Measurements from ENCODE around the gene EPC2. TPM values are rescaled to one million over a fixed set of nuclear protein-coding genes. Genes with fewer than 3 reads are reported as not detected.
"Not testable (repeated sequence)": the region's sequence is repeated elsewhere in the genome, so short reads cannot be mapped to it uniquely, and the experiment has no call there.

EPC2 gene
- total RNA-seq, 2 donors from 2014 or later: 19.7 to 25.4 TPM

GRCh38 chr2:148756292-148756975, 111.9 kb downstream of the EPC2 start:
- no peak for DNase-seq
- no peak for ATAC-seq
- intact Hi-C loops (cut with DNase I, micrococcal nuclease): no loop called here

GRCh38 chr2:148764815-148765214, 120.3 kb downstream of the EPC2 start:
- DNase-seq: no peak
- intact Hi-C loops (cut with DNase I, micrococcal nuclease): no loop called here
- no peak for ATAC-seq

- no peak for ATAC-seq
Measured at GRCh38 chr2:148770047-148770446, 125.5 kb downstream of the EPC2 start.

DNA sequence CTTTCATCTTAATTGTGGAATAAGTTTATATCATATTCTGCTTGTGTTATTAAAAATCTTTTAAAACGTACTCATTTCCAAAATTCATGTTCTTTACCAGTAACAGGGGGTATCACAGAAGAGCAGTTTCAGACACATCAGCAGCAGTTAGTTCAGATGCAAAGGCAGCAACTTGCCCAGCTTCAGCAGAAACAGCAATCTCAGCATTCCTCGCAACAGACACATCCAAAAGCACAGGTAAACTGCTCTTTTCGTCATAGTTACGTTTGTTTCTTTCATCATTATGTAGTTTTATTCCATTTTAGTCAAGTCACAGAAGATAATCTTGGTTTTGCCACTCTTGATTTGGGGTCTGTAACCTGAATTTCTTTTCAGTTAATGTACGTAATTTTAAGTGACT, 137.0 kb downstream of the EPC2 start:
- intact Hi-C loops (cut with DNase I, micrococcal nuclease): no loop called here
- DNase-seq (no peak), ATAC-seq (no peak)

More at GRCh38 chr2:148770047-148770446, 125.5 kb downstream of the EPC2 start:
- DNase-seq: no peak
- intact Hi-C loops (cut with DNase I, micrococcal nuclease): no loop called here

- DNase-seq: no peak
- ATAC-seq: no peak
- intact Hi-C loops (cut with DNase I, micrococcal nuclease): no loop called here
Measured at GRCh38 chr2:148789059-148789458, 144.5 kb downstream of the EPC2 start.

GRCh38 chr2:148790172-148790571, 145.6 kb downstream of the EPC2 start:
- ATAC-seq; DNase-seq; intact Hi-C loops (cut with DNase I, micrococcal nuclease): not testable (repeated sequence)

DNA sequence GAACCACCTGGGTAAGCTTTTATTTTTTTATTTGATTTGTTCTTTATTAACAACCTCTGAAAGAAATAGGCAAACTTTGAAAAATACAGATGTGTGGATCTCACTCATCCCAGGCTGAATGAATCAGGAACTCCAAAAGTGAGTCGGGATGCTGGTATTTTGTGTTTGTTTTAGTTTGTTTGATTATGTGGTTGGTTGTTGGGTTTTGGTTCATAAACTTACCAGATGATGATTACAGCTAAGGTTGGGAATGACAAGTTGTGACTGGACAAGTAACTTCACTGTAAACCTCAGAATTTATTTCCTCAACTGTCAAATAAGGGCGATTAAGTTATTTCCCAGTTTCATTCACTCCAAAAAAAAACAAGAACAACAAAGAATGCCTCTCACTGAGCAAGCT, 150.0 kb downstream of the EPC2 start:
- no peak for ATAC-seq
- no peak for DNase-seq

DNA sequence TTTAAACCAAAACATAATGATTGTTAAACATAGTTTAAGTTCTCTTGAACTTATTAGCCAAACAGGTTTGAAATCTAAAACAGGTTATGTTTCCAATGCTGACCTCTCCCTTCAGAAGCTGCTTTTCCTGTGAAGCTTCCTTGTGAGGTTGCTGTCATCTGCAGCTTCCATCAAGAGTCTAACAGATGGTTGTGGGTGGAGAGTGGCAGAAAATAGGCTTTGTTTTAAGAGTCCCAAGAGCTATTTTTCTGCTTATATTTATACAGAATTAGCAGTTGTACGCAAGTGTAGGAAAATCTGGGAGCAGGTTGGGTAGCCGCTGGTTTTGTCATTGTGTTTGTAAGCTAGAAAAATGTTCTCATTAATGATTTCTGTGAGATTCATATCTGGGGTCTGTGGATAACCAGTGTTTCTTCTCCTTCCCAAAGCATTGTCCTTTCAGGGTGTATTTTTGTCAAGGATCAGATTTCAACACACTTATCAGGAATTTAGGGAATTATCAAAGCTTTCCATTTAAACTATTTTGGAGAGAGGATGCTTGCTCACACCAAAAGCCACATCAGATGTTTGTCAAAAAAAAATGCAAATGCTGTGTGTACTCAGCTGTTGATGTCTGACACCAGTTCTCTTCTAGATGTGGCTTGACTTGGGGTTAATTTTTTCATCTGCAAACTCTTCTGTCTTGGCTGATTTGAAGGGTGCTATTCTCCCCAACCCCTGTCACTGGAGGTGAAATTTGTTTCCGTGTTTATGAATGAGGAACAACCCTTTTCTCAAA, 152.4 kb downstream of the EPC2 start:
- no peak for ATAC-seq
- intact Hi-C loops (cut with DNase I, micrococcal nuclease): no loop called here

More for the DNA sequence above, 150.0 kb downstream of the EPC2 start:
- intact Hi-C loops (cut with DNase I, micrococcal nuclease): no loop called here

GRCh38 chr2:148802448-148803220, 158.1 kb downstream of the EPC2 start:
- ATAC-seq: no peak
- DNase-seq: no peak
- intact Hi-C loops (cut with DNase I, micrococcal nuclease): no loop called here

More for the DNA sequence above, 152.4 kb downstream of the EPC2 start:
- DNase-seq: no peak

- intact Hi-C loops (cut with DNase I, micrococcal nuclease): no loop called here
- DNase-seq: no peak
Measured at GRCh38 chr2:148810081-148810480, 165.5 kb downstream of the EPC2 start.

DNA sequence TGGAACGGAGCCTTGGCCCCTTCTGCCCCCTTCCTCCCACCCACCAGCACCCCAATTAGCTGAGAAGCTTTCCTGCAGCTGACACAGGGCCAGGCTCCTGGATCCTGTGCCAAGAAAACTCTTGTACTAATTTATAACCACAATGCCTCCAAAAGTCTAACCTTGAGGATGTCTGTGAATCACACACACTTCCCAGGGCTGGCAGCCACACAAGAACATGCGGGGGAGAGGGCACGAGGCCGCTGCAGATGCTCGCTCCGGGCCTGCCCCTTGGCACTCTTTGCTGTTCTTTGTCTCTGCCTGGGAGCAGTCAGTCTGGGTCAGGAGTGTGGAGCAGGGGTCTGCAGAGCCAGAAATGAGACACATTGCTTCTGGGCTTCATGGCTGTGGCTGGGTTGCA, 167.8 kb downstream of the EPC2 start:
- ATAC-seq (peak; percentile 40), DNase-seq (peak; percentile 26 to 55)
- intact Hi-C loops (cut with DNase I, micrococcal nuclease): no loop called here

More at GRCh38 chr2:148810081-148810480, 165.5 kb downstream of the EPC2 start:
- ATAC-seq: no peak

- intact Hi-C loops (cut with DNase I, micrococcal nuclease): no loop called here
- DNase-seq (peak in 1 of 2 donors; percentile 12), ATAC-seq (no peak)
Measured at GRCh38 chr2:148813603-148814065, 169.1 kb downstream of the EPC2 start.

DNA sequence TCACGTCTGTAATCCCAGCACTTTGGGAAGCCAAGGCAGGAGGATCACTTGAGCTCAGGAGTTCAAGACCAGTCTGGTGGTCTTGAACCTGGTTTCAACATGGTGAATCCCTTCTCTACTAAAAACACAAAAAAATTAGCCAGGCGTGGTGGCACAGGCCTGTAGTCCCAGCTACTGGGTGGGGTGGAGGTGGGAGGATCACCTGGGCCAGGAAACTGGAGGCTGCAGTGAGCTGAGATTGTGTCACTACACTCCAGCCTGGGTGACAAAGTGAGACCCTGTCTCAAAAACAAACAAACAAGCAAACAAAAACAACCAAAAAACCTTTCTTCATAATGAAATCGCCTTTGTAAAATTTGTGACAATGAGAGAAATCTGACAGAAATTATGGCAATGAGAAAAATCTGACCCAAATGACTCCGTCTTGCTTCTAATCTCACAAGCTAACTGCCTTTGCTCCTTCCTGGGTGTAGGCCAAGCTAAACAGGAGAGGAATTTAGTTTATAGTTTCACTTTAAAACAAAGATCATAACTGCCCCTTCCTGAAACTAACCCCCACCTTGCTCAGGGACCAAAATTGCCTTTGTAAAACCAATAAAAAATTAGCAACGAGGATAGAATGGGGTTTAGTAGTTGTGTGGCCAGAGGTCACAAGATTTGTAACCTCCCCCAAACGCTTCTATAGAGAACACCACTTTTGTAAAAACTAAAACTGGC, 169.8 kb downstream of the EPC2 start:
- DNase-seq: peak; percentile 22 to 45
- intact Hi-C loops (cut with DNase I, micrococcal nuclease): no loop called here
- ATAC-seq: peak; percentile 87

- peak; percentile 24 for ATAC-seq
- DNase-seq: peak; percentile 18 to 44
- intact Hi-C loops (cut with DNase I, micrococcal nuclease): no loop called here
Measured at GRCh38 chr2:148814860-148815419, 170.4 kb downstream of the EPC2 start.

DNA sequence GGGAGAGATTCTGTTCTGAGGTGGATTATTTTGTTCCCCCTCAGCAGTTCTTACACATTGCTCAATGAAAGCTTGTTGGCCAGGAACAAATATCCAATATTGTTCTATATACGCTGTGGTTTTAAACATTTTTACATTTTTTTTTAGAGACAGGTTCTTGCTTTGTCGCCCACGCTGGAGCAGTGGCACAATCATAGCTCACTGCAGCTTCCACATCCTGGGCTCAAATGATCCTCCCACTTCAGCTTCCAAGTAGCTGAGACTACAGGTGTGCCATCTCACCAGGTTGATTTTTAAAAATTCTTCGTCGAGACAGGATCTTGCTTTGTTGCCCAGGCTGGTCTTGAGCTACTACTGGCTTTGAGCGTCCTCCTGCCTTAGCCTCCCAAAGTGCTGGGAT, 171.6 kb downstream of the EPC2 start:
- no peak for DNase-seq
- no peak for ATAC-seq
- intact Hi-C loops (cut with DNase I, micrococcal nuclease): no loop called here

DNA sequence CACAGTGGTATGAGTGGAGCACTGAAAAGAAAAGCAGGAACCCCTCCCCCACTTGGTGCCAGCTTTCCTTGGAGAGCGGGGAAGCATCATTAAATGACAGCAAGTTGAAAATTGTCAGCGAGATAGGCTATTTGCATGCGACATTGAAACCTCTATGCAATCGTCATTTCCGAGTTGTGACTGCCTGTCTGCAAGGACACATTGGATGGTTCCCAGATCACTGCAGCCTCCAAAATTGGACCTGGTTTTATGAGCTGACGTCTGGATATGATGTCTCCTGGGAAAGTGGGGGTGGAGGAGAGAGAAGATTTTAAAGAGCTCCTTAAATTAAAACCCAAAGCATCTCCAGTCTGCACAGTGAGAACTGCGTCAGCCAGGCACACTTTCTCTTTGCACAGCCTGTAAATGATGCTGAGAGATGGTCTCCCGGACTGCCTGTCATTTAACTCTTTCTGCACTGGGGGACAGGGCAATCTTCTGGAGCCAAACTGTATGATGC, 172.7 kb downstream of the EPC2 start:
- intact Hi-C loops (cut with DNase I, micrococcal nuclease): no loop called here
- ATAC-seq (no peak), DNase-seq (no peak)

DNA sequence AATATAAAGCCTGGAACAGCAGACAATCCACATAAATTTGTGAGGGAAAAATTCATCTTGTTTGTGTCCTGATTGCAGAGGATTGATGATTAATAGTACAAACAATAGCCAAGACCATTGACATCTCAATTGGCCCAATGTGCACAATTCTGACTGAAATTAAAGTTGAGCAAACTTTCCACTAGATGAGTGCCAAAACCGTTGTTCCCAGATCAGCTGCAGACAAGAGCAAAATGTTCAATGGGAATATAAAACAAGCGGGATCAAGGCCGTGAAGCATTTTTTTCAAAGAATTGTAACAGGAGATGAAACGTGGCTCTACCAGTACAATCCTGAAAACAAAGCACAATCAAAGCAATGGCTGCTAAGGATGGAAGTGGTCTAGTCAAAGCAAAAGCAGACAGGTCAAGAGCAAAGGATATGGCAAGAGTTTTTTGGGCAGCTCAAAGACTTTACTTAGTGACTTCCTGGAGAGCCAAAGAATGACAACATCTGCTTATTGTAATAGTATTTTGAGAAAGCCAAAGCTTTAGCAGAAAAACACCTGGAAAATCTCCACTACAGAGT, 174.6 kb downstream of the EPC2 start:
- DNase-seq (no peak), ATAC-seq (no peak)
- intact Hi-C loops (cut with DNase I, micrococcal nuclease): no loop called here

- DNase-seq: no peak
- peak; percentile 65 for ATAC-seq
- intact Hi-C loops (cut with DNase I, micrococcal nuclease): no loop called here
Measured at GRCh38 chr2:148824190-148824589, 179.6 kb downstream of the EPC2 start.
